B cell (primary cell): ENCODE results near the gene PALLD.

Experiments
- EZH2 ChIP-seq: IDR thresholded peaks from 2 replicates; pipeline ENCODE4 v1.6.1; 2012; ENCODE audit warnings: borderline replicate concordance, low read depth, mild to moderate bottlenecking, moderate library complexity, low read length; ENCODE audit not compliant: insufficient read depth, poor library complexity, severe bottlenecking
- TF ChIP-seq, protein P1 (sequence below): fragments of 200-600 bp; IDR thresholded peaks from one replicate; pipeline ENCODE4 v1.8.0; 2022; ENCODE audit warnings: antibody characterized with exemption, mild to moderate bottlenecking

GRCh38 chr4:168485156-168485910 is 11.5 kb upstream of the PALLD start:
- TF ChIP-seq, protein P1, sequence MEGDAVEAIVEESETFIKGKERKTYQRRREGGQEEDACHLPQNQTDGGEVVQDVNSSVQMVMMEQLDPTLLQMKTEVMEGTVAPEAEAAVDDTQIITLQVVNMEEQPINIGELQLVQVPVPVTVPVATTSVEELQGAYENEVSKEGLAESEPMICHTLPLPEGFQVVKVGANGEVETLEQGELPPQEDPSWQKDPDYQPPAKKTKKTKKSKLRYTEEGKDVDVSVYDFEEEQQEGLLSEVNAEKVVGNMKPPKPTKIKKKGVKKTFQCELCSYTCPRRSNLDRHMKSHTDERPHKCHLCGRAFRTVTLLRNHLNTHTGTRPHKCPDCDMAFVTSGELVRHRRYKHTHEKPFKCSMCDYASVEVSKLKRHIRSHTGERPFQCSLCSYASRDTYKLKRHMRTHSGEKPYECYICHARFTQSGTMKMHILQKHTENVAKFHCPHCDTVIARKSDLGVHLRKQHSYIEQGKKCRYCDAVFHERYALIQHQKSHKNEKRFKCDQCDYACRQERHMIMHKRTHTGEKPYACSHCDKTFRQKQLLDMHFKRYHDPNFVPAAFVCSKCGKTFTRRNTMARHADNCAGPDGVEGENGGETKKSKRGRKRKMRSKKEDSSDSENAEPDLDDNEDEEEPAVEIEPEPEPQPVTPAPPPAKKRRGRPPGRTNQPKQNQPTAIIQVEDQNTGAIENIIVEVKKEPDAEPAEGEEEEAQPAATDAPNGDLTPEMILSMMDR: no peak
- no peak for TF ChIP-seq EZH2
